Activated naive CD4-positive, alpha-beta T cell treated with anti-CD3 and anti-CD28 coated beads for 36 hours (primary cell): Measurements from ENCODE around the gene GBP1. TPM values are rescaled to one million over a fixed set of nuclear protein-coding genes. Genes with fewer than 3 reads are reported as not detected.

Experiments used
- total RNA-seq, 2 experiments: library from RNA; stranded (reverse); gene quantifications; one replicate each; pipeline ENCODE4 v1.2.3, GENCODE V29; 2021

The GBP1 gene
- total RNA-seq, 2 experiments from 2014 or later: 48.2 to 52.8 TPM

Other genes with a start within 250 kb of the GBP1 start
- 10 to 100 TPM; 35.2 to 36.1 TPM for gene GTF2B, start 173.6 kb downstream of the GBP1 start, total RNA-seq
- 10 to 100 TPM; 52.4 to 56.4 TPM for gene KYAT3, start 72.6 kb downstream of the GBP1 start, total RNA-seq
- gene RBMXL1, start 72.6 kb downstream of the GBP1 start, total RNA-seq: 10 to 100 TPM; 20.7 to 22.0 TPM
- gene GBP3, start 42.3 kb downstream of the GBP1 start, total RNA-seq: 1 to 10 TPM; 1.4 to 1.8 TPM
- gene GBP2, start 60.9 kb upstream of the GBP1 start, total RNA-seq: 100 to 1,000 TPM; 338 to 351 TPM
- under 1 TPM in 1 of 2 experiments, not detected in 1; 0.12 TPM for gene GBP7, start 110.8 kb upstream of the GBP1 start, total RNA-seq
- gene GBP4, start 133.7 kb upstream of the GBP1 start, total RNA-seq: 10 to 100 TPM; 22.9 to 23.2 TPM
- 10 to 100 TPM; 84.3 to 85.5 TPM for gene GBP5, start 207.7 kb upstream of the GBP1 start, total RNA-seq